ENCODE data around the gene MSH6. TPM values are rescaled to one million over a fixed set of nuclear protein-coding genes. Genes with fewer than 3 reads are reported as not detected.

The MSH6 gene
- total RNA-seq, 1 experiment from 2014 or later, result 275 TPM

DNA sequence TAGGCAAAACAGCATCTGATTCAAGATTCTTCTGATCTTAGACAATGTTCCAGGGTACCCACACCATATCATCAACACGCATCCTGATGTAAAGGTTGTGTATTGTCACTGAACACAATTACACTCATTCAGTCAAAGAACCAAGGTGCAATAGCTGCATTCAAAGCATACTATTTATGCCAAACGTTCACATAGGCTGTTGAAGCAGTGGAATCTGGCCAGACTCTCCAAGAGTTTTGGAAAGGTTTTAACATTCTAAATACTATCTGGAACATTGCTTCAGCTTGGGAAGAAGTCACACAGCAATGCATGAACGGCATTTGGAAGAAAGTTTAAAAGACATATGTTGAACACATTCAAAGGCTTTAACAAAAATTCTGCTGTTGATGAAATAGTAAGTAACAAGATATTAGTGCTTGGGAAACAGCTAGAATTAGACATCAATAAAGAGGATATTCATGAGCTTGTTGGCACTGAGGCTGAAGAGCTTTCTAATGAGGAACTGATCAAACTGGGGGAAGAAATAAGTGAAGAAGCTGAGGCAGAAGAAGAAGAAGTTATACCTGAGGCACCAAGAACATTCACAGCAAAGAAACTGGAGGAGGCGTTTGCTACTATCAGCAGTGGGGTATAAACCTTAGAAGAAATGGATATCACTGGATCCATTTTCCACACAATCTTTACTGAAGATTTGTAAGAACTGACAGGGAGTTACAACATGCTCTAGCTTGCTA, 47.6 kb upstream of the MSH6 start:
- no peaks in the 10 kb centered on the region for H3K9me3 Mint-ChIP-seq
- ATAC-seq (no peak), DNase-seq (ENCODE audit: low spot score) (no peak)
- no peaks in the 10 kb centered on the region for H3K36me3 Mint-ChIP-seq
- peaks cover 5% of the 10 kb centered on the region; the same call in 1 of the 2 replicates for H3K4me1 Mint-ChIP-seq
- H3K4me3 Mint-ChIP-seq, result no peak overlapping the region
- ChIA-PET CTCF (interaction anchor here (0.9 kb wide), 1 partner anchor 32 kb away, joined by 3 read pairs; no protein-coding TSS in a partner anchor), POLR2A (no interaction called here)
- no peaks in the 10 kb centered on the region for H3K27me3 Mint-ChIP-seq (ENCODE audit: low read depth)
- TF ChIP-seq CBFB (CRISPR knock-in tag; IDR thresholded peaks at IDR 0.05; ENCODE audit: low read depth), result no peak
- no peak overlapping the region for H3K27ac Mint-ChIP-seq

DNA sequence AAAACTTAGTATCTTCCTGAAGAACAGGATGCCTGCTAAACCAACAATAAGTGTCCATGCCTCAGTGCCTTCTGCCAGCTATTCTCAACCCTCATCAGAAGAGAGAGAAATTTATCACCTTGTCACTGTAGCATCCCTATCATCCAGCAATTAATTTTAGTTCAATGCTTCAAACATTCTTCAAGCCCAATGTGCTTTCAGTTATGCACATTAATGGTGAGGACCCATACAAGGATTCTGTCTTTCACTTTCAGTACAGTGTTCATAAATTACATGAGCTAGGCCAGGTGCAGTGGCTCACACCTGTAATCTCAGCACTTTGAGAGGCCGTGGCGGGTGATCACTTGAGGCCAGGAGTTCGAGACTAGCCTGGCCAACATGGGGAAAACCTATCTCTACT, 47.0 kb upstream of the MSH6 start:
- H3K36me3 Mint-ChIP-seq, result no peaks in the 10 kb centered on the region
- CTCF ChIA-PET, result no interaction called here

More for the DNA sequence above, 47.0 kb upstream of the MSH6 start:
- H3K9me3 Mint-ChIP-seq, result no peaks in the 10 kb centered on the region
- TF ChIP-seq, protein P1, sequence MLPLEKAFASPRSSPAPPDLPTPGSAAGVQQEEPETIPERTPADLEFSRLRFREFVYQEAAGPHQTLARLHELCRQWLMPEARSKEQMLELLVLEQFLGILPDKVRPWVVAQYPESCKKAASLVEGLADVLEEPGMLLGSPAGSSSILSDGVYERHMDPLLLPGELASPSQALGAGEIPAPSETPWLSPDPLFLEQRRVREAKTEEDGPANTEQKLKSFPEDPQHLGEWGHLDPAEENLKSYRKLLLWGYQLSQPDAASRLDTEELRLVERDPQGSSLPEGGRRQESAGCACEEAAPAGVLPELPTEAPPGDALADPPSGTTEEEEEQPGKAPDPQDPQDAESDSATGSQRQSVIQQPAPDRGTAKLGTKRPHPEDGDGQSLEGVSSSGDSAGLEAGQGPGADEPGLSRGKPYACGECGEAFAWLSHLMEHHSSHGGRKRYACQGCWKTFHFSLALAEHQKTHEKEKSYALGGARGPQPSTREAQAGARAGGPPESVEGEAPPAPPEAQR (CRISPR knock-in tag; IDR thresholded peaks at IDR 0.05), result no peak
- TF ChIP-seq NR3C1 (CRISPR knock-in tag; conservative IDR thresholded peaks at IDR 0.05; ENCODE audit: low read depth), result no peak
- TF ChIP-seq, protein P2, sequence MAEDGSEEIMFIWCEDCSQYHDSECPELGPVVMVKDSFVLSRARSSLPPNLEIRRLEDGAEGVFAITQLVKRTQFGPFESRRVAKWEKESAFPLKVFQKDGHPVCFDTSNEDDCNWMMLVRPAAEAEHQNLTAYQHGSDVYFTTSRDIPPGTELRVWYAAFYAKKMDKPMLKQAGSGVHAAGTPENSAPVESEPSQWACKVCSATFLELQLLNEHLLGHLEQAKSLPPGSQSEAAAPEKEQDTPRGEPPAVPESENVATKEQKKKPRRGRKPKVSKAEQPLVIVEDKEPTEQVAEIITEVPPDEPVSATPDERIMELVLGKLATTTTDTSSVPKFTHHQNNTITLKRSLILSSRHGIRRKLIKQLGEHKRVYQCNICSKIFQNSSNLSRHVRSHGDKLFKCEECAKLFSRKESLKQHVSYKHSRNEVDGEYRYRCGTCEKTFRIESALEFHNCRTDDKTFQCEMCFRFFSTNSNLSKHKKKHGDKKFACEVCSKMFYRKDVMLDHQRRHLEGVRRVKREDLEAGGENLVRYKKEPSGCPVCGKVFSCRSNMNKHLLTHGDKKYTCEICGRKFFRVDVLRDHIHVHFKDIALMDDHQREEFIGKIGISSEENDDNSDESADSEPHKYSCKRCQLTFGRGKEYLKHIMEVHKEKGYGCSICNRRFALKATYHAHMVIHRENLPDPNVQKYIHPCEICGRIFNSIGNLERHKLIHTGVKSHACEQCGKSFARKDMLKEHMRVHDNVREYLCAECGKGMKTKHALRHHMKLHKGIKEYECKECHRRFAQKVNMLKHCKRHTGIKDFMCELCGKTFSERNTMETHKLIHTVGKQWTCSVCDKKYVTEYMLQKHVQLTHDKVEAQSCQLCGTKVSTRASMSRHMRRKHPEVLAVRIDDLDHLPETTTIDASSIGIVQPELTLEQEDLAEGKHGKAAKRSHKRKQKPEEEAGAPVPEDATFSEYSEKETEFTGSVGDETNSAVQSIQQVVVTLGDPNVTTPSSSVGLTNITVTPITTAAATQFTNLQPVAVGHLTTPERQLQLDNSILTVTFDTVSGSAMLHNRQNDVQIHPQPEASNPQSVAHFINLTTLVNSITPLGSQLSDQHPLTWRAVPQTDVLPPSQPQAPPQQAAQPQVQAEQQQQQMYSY (CRISPR knock-in tag; IDR thresholded peaks at IDR 0.05), result no peak
- no peak for TF ChIP-seq ZNF232 (CRISPR knock-in tag; IDR thresholded peaks at IDR 0.05)
- TF ChIP-seq ATF1 (CRISPR knock-in tag; IDR thresholded peaks at IDR 0.05), result no peak
- TF ChIP-seq ZBTB21 (CRISPR knock-in tag; IDR thresholded peaks at IDR 0.05; ENCODE audit: borderline replicate concordance), result no peak
- TF ChIP-seq, protein P3, sequence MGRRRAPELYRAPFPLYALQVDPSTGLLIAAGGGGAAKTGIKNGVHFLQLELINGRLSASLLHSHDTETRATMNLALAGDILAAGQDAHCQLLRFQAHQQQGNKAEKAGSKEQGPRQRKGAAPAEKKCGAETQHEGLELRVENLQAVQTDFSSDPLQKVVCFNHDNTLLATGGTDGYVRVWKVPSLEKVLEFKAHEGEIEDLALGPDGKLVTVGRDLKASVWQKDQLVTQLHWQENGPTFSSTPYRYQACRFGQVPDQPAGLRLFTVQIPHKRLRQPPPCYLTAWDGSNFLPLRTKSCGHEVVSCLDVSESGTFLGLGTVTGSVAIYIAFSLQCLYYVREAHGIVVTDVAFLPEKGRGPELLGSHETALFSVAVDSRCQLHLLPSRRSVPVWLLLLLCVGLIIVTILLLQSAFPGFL (CRISPR knock-in tag; IDR thresholded peaks at IDR 0.05; ENCODE audit: borderline replicate concordance), result no peak
- TF ChIP-seq, protein P4, sequence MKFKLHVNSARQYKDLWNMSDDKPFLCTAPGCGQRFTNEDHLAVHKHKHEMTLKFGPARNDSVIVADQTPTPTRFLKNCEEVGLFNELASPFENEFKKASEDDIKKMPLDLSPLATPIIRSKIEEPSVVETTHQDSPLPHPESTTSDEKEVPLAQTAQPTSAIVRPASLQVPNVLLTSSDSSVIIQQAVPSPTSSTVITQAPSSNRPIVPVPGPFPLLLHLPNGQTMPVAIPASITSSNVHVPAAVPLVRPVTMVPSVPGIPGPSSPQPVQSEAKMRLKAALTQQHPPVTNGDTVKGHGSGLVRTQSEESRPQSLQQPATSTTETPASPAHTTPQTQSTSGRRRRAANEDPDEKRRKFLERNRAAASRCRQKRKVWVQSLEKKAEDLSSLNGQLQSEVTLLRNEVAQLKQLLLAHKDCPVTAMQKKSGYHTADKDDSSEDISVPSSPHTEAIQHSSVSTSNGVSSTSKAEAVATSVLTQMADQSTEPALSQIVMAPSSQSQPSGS (CRISPR knock-in tag; IDR thresholded peaks at IDR 0.05; ENCODE audit: borderline replicate concordance, low read depth), result no peak
- TF ChIP-seq, protein P5, sequence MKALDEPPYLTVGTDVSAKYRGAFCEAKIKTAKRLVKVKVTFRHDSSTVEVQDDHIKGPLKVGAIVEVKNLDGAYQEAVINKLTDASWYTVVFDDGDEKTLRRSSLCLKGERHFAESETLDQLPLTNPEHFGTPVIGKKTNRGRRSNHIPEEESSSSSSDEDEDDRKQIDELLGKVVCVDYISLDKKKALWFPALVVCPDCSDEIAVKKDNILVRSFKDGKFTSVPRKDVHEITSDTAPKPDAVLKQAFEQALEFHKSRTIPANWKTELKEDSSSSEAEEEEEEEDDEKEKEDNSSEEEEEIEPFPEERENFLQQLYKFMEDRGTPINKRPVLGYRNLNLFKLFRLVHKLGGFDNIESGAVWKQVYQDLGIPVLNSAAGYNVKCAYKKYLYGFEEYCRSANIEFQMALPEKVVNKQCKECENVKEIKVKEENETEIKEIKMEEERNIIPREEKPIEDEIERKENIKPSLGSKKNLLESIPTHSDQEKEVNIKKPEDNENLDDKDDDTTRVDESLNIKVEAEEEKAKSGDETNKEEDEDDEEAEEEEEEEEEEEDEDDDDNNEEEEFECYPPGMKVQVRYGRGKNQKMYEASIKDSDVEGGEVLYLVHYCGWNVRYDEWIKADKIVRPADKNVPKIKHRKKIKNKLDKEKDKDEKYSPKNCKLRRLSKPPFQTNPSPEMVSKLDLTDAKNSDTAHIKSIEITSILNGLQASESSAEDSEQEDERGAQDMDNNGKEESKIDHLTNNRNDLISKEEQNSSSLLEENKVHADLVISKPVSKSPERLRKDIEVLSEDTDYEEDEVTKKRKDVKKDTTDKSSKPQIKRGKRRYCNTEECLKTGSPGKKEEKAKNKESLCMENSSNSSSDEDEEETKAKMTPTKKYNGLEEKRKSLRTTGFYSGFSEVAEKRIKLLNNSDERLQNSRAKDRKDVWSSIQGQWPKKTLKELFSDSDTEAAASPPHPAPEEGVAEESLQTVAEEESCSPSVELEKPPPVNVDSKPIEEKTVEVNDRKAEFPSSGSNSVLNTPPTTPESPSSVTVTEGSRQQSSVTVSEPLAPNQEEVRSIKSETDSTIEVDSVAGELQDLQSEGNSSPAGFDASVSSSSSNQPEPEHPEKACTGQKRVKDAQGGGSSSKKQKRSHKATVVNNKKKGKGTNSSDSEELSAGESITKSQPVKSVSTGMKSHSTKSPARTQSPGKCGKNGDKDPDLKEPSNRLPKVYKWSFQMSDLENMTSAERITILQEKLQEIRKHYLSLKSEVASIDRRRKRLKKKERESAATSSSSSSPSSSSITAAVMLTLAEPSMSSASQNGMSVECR (CRISPR knock-in tag; IDR thresholded peaks at IDR 0.05; ENCODE audit: borderline replicate concordance), result no peak
- TF ChIP-seq EMX1 (CRISPR knock-in tag; IDR thresholded peaks at IDR 0.05), result no peak
- TF ChIP-seq ZNF263 (CRISPR knock-in tag; IDR thresholded peaks at IDR 0.05; ENCODE audit: low read depth), result no peak
- TF ChIP-seq ESRRA (CRISPR knock-in tag; IDR thresholded peaks at IDR 0.05; ENCODE audit: borderline replicate concordance), result no peak
- no peak overlapping the region for H3K27ac Mint-ChIP-seq
- no peaks in the 10 kb centered on the region for H3K27me3 Mint-ChIP-seq (ENCODE audit: low read depth)
- POLR2A ChIA-PET, result no interaction called here
- ATAC-seq (no peak), DNase-seq (ENCODE audit: low spot score) (no peak)
- H3K4me1 Mint-ChIP-seq, result peaks cover 5% of the 10 kb centered on the region; the same call in 1 of the 2 replicates
- no peak overlapping the region for H3K4me3 Mint-ChIP-seq
